Inferior parietal cortex (tissue), 1 donor: ENCODE results near the gene MKX.

ENCODE experiments used
- DNase-seq: peaks from one replicate; pipeline ENCODE4 v3.0.0-alpha.2; 2016; ENCODE audit errors: extremely low spot score

MKX gene

GRCh38 chr10:27742195-27743011, 3.2 kb downstream of the MKX start:
- DNase-seq, result peak; percentile 58

GRCh38 chr10:27741173-27742091, 4.2 kb downstream of the MKX start:
- no peak for DNase-seq

DNA sequence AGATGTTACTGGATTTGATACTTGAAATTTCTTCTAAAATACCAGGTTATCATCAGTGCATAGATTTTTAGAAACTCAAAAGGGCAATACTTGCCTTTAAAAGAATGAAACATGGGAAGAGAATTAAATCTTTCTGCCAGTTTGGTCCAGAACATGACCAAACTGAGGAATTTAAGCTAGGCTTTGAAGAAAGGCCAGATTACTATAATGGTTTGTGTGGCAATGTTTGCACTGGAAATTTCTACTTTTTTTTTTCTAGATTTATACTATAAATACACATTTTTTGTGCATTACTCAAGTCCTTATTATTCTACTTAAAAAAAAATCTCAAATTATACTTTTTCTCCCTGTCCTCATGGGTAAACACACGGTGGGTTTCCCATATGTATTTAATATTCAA, 9.2 kb downstream of the MKX start:
- DNase-seq, result no peak

GRCh38 chr10:27730041-27730440, 15.6 kb downstream of the MKX start:
- no peak for DNase-seq

- no peak for DNase-seq
These were observed 17.3 kb downstream of the MKX start for GRCh38 chr10:27728338-27728737.

GRCh38 chr10:27724287-27724686, 21.3 kb downstream of the MKX start:
- DNase-seq, result no peak

- DNase-seq, result no peak
These were observed 22.2 kb downstream of the MKX start for GRCh38 chr10:27723436-27723835.

DNA sequence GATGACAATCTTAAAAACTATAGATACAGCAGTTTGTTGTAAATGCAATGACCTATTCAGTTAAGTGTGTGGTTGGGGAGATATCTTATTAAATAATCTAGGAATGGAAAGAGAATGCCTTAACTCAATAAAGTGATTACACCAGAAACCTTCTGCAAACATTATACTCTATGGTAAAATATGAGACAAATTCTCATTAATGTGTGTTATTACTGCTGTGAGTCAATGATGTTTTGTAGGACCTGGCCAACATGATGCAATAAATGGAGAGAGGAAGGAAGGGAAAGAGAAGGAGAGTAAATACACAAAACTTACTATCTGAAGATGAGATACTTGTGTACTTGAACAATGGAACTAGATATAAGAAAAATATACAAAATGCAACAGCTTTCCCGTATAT, 25.1 kb downstream of the MKX start:
- no peak for DNase-seq

- no peak for DNase-seq
These were observed 26.6 kb downstream of the MKX start for GRCh38 chr10:27719052-27719451.

GRCh38 chr10:27717861-27718260, 27.8 kb downstream of the MKX start:
- DNase-seq, result no peak

DNA sequence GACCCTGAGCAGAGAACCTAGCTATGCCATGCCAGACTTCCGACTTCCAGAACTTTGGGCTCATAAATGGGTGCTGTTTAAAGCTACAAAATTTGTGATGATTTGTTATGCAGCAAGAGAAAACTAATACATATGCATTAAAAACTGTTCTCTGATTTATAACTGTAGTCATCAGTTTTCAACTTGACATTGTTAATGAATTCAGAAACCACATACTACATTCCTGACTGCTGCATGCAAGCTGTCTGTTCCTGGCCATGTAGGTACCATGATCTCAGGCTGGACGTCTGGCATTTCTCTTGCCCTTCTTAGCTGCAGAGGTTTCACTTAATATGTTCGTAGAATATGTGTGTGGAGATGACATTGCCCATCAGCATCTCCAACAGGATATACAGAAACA, 28.4 kb downstream of the MKX start:
- no peak for DNase-seq

DNA sequence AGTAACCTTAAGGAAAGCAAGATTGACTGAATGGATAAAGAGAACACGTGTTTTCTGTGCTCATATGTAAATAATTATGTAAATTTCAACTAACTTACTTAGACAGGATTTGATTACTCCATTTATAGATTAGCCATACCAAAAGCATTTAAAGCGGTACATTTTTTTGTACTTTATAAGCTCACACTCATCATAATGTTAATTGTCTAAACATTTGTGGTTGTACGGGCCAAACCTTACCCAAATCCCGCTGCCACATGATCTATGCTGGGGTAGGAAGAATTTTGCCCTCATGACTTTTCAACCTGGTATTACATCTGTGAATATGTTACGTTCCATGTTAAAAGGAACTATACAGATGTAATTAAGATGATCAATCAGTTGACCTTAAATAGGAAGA, 29.1 kb downstream of the MKX start:
- DNase-seq, result no peak

- no peak for DNase-seq
These were observed 30.1 kb downstream of the MKX start for GRCh38 chr10:27715505-27715904.

DNA sequence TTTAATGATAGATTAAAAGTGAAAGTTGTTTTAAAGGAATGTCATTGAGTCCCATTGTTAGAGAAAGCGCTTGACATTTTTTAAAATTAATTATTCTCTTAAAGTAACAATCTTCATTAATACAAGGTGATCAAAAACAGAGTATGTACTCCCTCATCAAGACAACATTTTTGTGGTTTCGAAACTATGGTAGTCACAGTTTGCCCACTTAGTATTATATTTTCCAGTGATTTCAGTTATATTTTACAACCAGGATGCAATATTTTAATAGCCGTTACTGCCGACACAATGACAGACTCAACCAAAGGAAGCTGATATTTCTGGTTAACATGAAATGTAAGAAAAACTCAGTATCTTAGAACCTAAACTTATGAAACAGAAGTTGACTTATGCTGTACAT, 31.3 kb downstream of the MKX start:
- DNase-seq, result no peak

- DNase-seq, result no peak
These were observed 31.7 kb downstream of the MKX start for GRCh38 chr10:27713941-27714340.

- DNase-seq, result no peak
These were observed 35.6 kb downstream of the MKX start for GRCh38 chr10:27710014-27710413.

DNA sequence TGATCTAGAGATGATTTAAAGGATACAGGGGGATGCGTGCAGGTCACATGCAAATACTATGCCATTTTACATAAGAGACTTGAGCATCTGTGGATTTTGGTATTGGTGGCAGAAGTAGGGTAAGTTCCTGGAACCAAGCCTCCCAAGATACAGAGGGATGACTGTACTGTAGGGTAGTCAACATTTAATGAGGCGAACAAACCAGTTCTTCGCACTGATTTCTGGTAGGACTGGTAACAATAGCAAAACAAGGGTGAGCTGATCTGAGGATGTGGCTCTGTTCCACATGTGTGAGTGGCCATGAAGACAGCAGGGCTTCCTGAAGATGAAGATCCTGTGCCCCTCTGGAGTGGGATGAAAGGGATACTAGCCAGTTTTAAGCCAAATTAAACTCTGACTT, 36.3 kb downstream of the MKX start:
- no peak for DNase-seq

- DNase-seq, result no peak
These were observed 43.6 kb downstream of the MKX start for GRCh38 chr10:27701938-27702537.

GRCh38 chr10:27699776-27700175, 45.8 kb downstream of the MKX start:
- no peak for DNase-seq

DNA sequence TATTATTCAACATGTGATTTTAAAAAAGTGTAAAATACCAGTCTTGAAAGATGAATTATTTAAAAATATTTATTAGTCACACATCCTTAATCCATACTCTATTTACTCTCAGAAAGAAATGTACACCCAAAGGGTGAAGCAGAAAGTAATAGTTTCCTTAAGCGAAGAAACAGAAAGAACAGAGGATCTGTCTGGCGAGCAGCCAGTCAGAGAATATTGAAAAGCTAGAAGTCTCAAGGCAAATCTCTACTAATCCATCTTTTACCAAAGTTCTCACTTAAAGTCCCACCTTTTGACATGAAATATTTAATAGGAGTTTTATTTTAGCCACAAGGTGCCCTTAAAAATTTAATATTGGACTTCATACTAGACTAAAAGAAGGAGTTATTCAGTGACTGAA, 46.7 kb downstream of the MKX start:
- no peak for DNase-seq

- no peak for DNase-seq
These were observed 49.2 kb downstream of the MKX start for GRCh38 chr10:27696466-27696865.

DNA sequence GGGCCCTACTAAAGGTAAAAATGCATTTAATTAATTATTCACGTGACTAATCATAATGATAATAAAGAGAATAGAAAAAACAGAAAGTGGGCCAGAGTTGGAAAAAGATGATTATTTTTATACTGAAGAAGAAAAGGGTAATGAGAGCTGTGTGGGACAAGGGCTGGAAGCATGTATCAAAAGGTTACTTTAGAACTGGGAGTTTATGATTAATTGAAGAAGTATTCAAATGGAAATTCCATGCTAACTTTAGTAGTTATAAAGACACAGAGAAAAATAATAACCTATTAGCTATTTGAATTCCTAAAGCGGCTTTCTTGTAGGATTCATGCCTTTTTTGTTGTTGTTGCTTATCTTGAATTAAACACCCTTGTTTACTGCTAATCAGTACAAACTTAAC, 49.9 kb downstream of the MKX start:
- no peak for DNase-seq

DNA sequence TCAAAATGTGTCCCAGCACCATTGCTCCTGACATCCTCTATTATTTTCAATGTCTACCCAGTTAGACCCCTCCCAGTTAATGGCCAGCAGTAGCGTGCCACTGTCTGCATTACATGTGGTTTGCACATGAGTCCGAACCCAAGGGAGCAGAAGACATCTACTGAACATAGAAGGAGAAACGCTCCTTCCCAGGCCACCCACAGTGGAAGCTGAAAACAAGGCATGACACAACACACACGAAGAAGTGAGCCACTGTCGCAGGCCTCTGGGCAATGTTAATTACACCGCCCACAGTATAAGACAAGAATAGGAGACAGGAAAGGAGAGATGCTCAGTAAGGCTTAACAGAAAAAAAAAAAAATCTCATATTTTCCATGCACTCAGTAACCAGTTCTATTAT, 50.5 kb downstream of the MKX start:
- DNase-seq, result no peak
